HG03097 (cell line): ENCODE results near the gene PDE4B.
"Not testable (repeated sequence)": the region's sequence is repeated elsewhere in the genome, so short reads cannot be mapped to it uniquely, and the experiment has no call there.

Experiments used
- ATAC-seq: cut with Tn5 transposase; IDR thresholded peaks from one replicate; pipeline ENCODE4 v1.9.1; 2021; ENCODE audit not compliant: unreplicated experiment, low FRiP score

PDE4B gene

GRCh38 chr1:66043186-66043585, 250.5 kb downstream of the PDE4B start:
- ATAC-seq, result no peak

DNA sequence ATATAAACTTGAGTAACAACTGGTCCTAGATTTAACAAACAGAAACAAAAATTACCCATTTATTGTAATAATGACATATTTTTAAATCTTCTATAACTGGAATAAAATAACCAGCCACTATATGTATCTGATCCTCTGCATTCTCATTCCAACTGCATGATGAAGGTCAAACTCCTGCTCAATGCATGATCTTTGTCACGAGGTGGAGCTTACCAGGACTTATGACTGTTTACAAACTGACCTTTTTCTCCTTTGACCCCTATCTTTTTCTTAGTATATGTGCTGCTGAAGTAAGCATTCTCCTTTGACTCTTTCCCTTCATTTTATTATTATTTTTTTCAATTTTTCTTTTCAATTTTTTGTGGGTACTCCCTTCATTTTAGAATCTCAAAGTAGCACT, 252.2 kb downstream of the PDE4B start:
- no peak for ATAC-seq

- no peak for ATAC-seq
Observed at GRCh38 chr1:66046415-66046814, 253.7 kb downstream of the PDE4B start.

DNA sequence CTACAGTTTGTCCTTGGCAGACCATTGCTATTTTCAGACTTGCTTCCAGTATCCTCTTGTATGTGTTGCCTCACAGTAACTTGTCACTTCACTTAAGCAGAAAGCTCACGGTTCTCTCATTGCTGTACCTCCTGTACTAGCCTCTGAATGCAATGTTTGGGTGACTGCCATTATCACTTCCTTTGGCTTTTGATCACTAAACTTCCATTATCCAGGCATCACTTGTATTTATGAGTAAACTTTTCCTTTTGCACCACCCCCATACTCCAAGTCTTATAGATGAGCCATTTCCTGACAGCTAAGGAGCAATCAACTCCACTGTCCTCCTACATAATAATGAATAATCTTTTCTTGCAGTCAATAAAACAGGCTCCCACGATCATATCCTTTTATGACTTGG, 255.3 kb downstream of the PDE4B start:
- ATAC-seq, result no peak

GRCh38 chr1:66050123-66050522, 257.4 kb downstream of the PDE4B start:
- no peak for ATAC-seq

- ATAC-seq, result no peak
Observed at GRCh38 chr1:66050633-66051032, 257.9 kb downstream of the PDE4B start.

DNA sequence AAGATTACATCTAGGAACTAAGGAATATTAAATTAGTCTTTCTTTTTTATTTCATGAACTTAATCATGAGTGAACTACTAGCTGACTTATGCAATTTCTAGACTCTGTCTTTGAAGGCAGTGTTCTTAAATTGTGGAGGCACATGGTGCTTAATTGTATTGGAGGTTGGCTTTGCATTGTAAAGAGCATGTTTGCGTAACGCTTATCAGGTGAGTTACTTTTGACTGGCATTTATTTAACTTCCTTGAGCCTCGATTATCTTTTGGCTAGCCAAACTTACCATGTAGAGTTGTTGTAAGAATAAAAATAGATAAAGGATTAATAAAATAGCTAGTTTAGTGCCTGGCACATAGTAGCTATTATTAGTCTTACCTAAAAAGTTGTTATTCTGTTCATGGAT, 262.4 kb downstream of the PDE4B start:
- ATAC-seq, result no peak

- ATAC-seq, result not testable (repeated sequence)
Observed at GRCh38 chr1:66057448-66057847, 264.8 kb downstream of the PDE4B start.

DNA sequence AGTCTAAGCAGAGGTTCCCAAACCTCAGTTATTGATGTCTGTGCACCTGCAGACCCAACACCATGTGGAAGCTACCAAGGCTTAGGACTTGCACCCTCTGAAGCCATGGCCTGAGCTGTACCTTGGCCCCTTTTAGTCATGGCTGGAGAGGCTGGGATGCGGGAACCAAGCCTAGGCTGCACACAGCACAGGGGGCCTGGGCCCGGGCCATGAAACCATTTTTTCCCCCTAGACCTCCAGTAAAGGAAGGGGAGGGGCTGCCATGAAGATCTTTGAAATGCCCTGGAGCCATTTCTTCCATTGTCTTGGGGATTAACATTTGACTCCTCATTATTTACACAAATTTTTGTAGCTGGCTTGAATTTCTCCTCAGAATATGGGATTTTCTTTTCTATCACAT, 265.9 kb downstream of the PDE4B start:
- ATAC-seq, result no peak

DNA sequence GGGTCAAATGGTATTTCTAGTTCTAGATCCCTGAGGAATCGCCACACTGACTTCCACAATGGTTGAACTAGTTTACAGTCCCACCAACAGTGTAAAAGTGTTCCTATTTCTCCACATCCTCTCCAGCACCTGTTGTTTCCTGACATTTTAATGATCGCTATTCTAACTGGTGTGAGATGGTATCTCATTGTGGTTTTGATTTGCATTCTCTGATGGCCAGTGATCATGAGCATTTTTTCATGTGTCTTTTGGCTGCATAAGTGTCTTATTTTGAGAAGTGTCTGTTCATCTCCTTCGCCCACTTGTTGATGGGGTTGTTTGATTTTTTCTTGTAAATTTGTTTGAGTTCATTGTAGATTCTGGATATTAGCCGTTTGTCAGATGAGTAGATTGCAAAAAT, 274.5 kb downstream of the PDE4B start:
- ATAC-seq, result not testable (repeated sequence)

DNA sequence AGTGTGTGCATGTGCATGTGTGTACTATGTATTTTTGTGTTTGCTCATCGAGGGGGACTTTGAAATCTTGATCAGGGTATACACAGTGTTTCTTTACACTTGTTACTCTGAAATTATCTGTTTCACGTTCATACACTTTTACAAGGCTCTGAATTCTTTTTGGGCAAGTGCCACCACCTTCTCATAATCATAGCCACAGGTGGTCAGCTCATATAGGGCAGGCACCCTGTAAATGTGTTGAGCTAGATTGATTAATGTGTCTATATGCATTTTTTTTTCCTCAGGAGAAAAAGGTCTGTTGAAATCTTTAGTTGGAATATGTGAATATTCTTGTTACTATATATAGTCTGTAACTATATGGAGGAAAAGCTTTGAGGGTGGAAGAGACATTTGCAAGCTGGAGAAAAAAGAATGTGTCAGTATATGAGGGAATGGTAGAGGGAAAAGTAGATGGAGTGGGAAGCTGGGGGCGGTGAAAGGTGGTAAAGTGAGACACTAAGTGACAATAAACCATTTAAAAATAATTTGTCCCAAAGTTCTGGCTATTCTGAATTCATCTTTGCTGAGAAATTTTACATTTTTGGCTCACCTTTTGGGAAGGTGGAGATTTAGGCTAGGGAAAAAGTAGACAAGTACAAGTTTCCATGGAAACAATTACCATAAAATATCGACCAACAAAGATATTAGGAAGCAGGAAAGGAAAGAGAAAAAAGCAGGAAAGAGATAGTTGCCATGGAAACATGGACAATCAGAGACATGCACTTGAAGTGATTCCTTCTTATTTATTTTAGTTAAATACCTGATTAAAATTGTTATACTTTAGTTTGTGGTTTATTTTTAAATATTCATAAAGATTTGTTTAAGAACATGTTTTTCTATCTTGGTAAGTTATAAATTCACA, 277.5 kb downstream of the PDE4B start:
- no peak for ATAC-seq

DNA sequence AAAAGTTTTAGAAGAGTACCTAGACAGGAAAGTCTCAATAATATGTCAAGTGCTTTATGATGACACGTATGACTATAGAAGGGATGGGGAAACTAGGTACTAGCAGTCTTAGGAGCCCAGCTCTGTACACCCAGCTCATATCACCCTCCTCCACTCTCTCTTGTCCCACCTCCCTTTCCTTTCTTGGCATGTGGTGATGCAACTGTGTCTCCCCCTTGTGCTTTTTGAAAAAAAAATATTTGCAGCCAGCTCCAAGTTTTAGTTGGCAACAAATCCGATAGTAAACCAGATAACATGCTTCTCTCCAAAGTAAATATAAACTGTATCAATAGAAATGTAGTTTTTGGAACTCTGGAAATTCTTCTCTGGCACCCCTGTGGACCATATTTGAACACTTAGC, 280.7 kb downstream of the PDE4B start:
- no peak for ATAC-seq

DNA sequence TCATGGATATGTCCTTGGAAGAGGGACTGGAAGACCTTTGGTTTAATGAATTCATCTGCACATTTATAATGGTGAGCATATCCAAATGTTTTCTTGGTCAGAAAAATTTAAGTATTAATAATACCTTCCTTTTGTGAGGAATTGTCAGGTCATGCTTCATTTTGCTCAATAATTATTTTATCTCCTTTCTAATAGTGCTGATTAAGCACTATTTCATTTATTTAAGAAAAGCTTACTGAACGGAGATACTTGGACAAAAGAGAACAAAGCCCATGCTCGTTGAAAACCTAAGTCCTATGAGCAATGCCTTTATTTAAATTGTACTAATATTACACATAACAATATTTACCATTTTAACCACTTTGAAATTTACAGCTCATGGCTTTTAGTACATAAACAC, 281.5 kb downstream of the PDE4B start:
- ATAC-seq, result no peak

DNA sequence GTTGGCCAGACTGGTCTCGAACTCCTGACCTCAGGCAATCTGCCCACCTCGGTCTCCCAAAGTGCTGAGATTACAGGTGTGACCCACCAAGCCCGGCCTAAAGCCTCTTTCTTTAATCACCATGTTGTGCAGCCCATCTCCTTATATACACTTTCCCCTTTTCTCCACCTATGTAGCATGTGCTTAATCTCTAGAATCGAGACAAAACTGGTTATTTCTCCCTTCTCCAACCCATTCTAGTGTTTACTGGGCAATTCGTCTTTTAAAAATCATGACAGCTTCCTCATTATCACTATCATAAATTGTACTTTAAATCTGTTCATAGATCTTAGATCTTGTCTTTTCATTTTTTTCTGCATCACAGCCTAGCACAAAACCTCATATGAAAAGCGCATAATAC, 285.7 kb downstream of the PDE4B start:
- ATAC-seq, result no peak

GRCh38 chr1:66083003-66083402, 290.3 kb downstream of the PDE4B start:
- no peak for ATAC-seq

DNA sequence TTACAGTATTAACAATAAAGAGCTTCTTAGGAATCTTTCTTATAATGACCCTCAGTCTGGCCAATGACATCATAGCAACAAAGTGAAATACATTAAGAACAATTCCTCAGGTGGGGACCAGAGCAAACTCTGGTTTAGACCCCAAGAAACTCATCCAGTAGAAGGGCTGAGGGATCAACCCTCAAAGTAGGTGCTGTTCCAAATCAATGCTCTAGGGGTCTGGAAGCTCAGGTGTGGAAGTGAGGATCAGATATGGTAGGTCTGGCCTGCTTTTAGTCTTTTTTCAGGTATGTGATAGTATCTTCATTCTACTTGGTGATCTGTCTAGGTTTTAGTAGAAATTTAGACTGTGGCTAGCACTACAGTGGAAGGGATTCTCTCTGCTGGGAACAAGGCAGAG, 291.7 kb downstream of the PDE4B start:
- ATAC-seq, result no peak

- ATAC-seq, result no peak
Observed at GRCh38 chr1:66085600-66085999, 292.9 kb downstream of the PDE4B start.

DNA sequence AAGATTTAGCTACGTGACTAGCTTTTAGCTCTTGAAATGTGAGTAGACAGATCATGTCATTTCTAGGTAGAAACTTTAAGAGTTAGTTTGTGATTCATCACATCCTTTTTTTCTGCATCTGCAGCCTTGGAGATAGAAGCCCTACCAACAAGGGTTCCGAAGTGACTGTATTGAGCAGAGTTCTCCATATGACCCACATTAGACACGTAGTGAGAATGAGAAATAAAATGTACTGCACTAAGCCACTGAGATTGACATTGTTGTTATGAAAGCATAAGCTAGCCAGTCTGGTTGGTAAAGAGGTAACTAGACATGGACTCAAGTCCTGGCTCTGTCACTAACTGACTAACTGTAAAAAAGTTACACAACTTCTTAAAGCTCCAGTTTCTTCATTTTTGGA, 296.1 kb downstream of the PDE4B start:
- ATAC-seq, result no peak

DNA sequence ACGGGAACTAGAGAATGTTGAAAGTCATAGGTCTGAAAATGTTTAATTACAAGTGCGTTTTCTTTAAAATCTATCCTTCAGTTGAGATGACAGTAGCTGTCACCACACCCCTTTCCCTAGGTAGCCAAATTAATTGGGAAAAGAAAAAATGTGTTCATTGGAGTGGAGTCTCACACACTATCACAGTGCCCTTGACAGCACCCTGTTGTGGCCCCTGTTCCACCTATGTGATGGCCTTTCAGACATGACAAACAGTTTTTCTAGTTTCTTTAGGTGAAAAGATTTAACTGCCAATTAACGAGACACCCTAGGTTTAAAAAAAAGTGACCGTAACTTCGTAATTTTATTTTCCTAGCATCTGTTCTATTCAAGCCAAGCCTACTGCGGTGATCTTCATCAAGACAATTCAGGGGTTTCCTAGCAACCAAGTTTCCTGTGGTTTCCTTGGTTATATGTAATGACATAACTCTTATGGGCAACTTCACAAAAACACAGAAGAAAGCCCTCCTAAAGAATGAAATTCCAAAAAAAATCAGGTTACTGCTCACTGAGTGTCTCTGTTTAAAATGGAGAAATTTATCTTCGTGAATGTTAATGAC, 298.3 kb downstream of the PDE4B start:
- ATAC-seq, result no peak

- no peak for ATAC-seq
Observed at GRCh38 chr1:66095190-66095589, 302.5 kb downstream of the PDE4B start.

DNA sequence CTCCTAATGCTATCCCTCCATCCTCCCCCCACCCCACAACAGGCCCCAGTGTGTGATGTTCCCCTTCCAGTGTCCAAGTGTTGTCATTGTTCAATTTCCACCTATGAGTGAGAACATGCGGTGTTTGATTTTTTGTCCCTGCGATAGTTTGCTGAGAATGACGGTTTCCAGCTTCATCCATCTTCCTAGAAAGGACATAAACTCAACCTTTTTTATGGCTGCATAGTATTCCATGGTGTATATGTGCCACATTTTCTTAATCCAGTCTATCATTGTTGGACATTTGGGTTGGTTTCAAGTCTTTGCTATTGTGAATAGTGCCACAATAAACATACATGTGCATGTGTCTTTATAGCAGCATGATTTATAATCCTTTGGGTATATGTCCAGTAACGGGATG, 308.3 kb downstream of the PDE4B start:
- ATAC-seq, result not testable (repeated sequence)

DNA sequence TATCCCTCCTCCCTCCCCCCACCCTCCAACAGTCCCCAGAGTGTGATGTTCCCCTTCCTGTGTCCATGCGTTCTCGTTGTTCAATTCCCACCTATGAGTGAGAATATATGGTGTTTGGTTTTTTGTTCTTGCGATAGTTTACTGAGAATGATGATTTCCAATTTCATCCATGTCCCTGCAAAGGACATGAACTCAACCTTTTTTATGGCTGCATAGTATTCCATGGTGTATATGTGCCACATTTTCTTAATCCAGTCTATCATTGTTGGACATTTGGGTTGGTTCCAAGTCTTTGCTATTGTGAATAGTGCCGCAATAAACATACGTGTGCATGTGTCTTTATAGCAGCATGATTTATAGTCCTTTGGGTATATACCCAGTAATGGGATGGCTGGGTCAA, 311.4 kb downstream of the PDE4B start:
- ATAC-seq, result not testable (repeated sequence)
